Measurements from ENCODE around the gene CRTC1. TPM values are rescaled to one million over a fixed set of nuclear protein-coding genes. Genes with fewer than 3 reads are reported as not detected.

CRTC1 gene
- total RNA-seq, 2 experiments from 2014 or later = 10.2 to 10.3 TPM

GRCh38 chr19:18745931-18746330 lies 62.5 kb downstream of the CRTC1 start:
- no peak overlapping the region for H3K4me3 Mint-ChIP-seq
- ChIA-PET POLR2A (interaction anchor here (0.6 kb wide), 1 partner anchor 9 kb away, joined by 4 read pairs; no protein-coding TSS in a partner anchor), CTCF (no interaction called here)
- no peaks in the 10 kb centered on the region for H3K36me3 Mint-ChIP-seq (ENCODE audit: low read depth)
- no peaks in the 10 kb centered on the region for H3K4me1 Mint-ChIP-seq
- no peaks in the 10 kb centered on the region for H3K9me3 Mint-ChIP-seq
- no peak overlapping the region for H3K27ac Mint-ChIP-seq
- no peak for DNase-seq
- no peaks in the 10 kb centered on the region for H3K27me3 Mint-ChIP-seq

DNA sequence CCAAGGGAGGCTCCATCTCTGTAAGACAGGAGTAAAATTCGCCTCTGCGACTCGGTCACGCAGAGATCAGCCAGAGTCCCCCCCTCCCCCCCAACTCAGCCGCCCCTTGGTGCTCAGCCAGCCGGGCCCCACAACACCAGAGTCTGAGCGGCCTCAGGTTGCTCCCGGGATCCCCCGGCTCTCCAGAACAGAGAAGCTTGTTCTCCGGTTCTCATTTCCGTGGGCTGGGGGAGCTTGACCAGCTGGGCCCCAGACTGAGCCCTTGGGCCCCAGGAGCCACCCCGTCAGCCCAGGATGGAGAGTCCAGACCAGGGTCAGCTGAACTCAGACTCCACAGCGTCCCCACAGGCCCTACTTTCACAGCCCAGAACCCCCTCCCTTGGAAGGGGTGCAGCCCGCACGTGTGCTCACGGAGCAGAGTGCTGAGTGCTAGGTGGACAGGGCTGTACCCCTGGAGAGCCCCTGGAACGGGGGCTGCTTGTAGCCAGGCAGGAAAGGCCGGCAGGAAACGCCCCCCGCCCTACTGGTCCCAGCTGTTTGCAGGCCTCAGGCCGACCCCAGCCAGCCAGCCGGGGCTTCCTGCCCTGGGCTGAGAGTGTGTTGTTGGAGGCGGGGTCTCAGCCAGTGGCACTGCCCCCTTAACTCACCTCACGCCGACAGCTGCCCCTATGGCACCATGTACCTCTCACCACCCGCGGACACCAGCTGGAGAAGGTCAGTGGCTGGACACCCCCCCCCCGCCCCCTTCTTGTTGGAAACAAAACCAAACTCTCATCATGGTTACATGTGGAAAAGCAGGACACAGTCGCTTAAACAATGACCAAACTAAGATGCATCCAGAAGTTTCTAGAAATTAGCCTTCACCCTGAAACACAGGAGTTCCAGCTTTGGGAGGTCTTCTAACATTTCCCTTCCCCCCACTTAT lies 63.2 kb downstream of the CRTC1 start:
- Mint-ChIP-seq H3K36me3 (ENCODE audit: low read depth) (no peaks in the 10 kb centered on the region), H3K9me3 (no peaks in the 10 kb centered on the region), H3K4me1 (no peaks in the 10 kb centered on the region), H3K4me3 (no peak overlapping the region), H3K27me3 (no peaks in the 10 kb centered on the region), H3K27ac (no peak overlapping the region)
- ChIA-PET POLR2A (no interaction called here), CTCF (interaction anchor here (0.5 kb wide), 1 partner anchor 360 kb away, joined by 3 read pairs; no protein-coding TSS in a partner anchor)
- no peak for DNase-seq

DNA sequence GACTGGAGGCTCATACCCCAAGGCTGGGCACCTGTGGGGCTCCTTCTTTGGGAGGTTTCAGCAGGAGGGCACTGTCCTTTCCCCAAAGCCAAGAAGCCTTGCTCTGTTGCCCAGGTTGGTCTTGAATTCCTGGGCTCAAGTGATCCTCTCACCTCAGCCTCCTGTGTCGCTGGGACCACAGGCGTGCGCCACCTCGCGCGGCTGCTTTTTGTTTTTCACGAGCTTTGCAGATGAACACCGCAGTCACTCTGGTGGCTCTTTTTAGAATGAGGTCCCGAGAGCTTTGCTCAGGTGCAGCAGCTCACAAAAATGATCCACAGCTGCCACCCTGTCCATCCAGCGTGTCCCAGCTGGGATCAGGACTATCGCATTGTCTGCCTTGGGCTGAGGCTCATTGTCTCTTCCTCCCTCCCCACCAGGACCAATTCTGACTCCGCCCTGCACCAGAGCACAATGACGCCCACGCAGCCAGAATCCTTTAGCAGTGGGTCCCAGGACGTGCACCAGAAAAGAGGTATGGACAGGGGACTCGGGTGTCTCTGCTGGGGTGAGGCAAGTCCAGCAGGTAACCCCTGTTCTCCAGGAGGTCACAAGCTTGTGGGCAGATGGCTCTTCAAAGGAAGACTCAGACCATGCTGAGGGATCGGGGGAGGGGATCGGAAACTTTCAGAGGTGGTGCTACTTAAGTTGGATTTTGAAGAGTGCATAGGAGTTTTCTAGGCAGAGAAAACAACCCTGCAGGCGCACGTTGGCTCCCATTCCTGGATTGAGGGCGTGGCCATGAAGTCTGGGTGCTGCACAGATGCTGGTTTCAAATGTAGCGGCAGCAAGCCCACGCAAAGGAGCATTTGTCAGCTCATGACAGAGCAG lies 66.1 kb downstream of the CRTC1 start:
- Mint-ChIP-seq H3K27me3 (no peaks in the 10 kb centered on the region), H3K4me1 (no peaks in the 10 kb centered on the region), H3K36me3 (ENCODE audit: low read depth) (peaks cover 2% of the 10 kb centered on the region), H3K4me3 (no peak overlapping the region), H3K9me3 (no peaks in the 10 kb centered on the region), H3K27ac (no peak overlapping the region)
- ChIA-PET CTCF (interaction anchor here (0.7 to 0.8 kb wide), 2 partner anchors 119 to 481 kb away, joined by 3 read pairs; no protein-coding TSS in a partner anchor), POLR2A (no interaction called here)
- no peak for DNase-seq

- no peak overlapping the region for H3K4me3 Mint-ChIP-seq
- no peak for DNase-seq
- ChIA-PET POLR2A (no interaction called here), CTCF (interaction anchor here (0.6 kb wide), 1 partner anchor 186 kb away, joined by 6 read pairs; no protein-coding TSS in a partner anchor)
- no peaks in the 10 kb centered on the region for H3K4me1 Mint-ChIP-seq
- peaks cover 2% of the 10 kb centered on the region for H3K36me3 Mint-ChIP-seq (ENCODE audit: low read depth)
- no peaks in the 10 kb centered on the region for H3K9me3 Mint-ChIP-seq
- H3K27me3 Mint-ChIP-seq = no peaks in the 10 kb centered on the region
- H3K27ac Mint-ChIP-seq = no peak overlapping the region
These were observed 67.0 kb downstream of the CRTC1 start for GRCh38 chr19:18750295-18750970.

DNA sequence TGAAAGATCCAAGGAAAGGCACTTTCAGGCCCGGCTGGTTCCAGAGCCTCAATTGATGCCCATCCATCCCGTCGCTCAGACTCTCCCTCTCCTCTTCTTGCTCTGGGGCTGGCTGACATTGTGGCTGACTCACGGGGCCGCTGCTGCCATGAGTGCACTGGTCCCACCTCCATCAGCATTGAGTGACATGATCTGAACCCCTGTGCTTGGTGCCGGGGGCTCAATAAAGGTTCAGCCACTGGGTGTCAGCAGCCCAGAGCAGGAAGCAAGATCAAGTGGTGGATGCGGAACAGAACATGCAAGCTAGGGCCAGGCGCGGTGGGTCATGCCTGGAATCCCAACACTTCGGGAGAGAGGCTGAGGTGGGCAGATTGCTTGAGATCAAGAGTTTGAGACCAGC lies 68.1 kb downstream of the CRTC1 start:
- no peaks in the 10 kb centered on the region for H3K9me3 Mint-ChIP-seq
- DNase-seq = no peak

DNA sequence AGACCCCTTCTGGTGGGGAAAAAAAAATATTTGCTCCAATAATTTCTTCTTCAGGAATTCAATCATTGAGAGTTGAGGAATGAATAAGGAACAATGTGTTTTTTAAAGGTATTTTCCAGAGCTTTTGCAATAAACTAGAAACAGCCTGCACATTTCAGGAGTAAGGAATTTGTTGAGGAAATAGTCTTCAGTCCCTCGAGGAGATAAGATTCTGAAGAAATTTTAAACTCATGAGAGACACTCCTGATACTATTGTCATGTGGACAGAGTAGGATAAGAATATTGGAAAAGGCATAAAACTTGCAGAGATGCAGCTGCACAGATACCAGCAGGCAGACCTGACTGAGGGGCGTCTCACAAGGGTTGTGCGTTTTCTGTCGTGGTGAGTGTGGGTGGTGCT lies 71.0 kb downstream of the CRTC1 start:
- Mint-ChIP-seq H3K27me3 (no peaks in the 10 kb centered on the region), H3K4me1 (no peaks in the 10 kb centered on the region), H3K4me3 (no peak overlapping the region), H3K9me3 (no peaks in the 10 kb centered on the region), H3K27ac (no peak overlapping the region), H3K36me3 (ENCODE audit: low read depth) (peaks cover 2% of the 10 kb centered on the region)
- DNase-seq = no peak
- CTCF ChIA-PET = interaction anchor here (0.7 kb wide), 1 partner anchor 10 kb away, joined by 3 read pairs; no protein-coding TSS in a partner anchor
- POLR2A ChIA-PET = interaction anchor here (0.6 kb wide), 1 partner anchor 9 kb away, joined by 4 read pairs; no protein-coding TSS in a partner anchor

More for the DNA sequence above, 68.1 kb downstream of the CRTC1 start:
- Mint-ChIP-seq H3K4me1 (no peaks in the 10 kb centered on the region), H3K27ac (no peak overlapping the region), H3K27me3 (no peaks in the 10 kb centered on the region), H3K36me3 (ENCODE audit: low read depth) (peaks cover 2% of the 10 kb centered on the region), H3K4me3 (no peak overlapping the region)
- POLR2A ChIA-PET = no interaction called here
- CTCF ChIA-PET = no interaction called here

DNA sequence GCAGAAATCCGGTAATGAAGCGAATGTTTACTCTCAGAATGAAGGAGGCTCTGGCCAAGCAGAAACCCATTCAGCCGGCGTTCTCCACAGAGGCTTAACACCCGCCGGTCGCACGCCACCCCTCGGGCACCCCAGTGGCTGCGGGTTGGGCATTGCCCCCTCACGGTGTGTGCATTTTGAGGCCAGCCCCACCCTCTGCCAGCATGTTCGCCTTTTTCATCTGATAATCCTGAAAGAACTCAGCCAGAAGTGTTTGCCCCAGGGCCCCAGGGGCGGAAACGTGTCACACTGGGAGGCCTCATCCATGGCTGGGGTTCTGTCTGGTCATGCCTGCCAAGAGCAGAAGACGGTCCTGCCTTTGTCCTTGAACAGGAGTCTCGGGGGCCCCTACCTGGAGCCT lies 73.4 kb downstream of the CRTC1 start:
- H3K9me3 Mint-ChIP-seq = no peaks in the 10 kb centered on the region
- no peak for DNase-seq
- ChIA-PET CTCF (no interaction called here), POLR2A (no interaction called here)
- H3K27me3 Mint-ChIP-seq = no peaks in the 10 kb centered on the region
- no peaks in the 10 kb centered on the region for H3K4me1 Mint-ChIP-seq
- no peak overlapping the region for H3K27ac Mint-ChIP-seq
- H3K4me3 Mint-ChIP-seq = no peak overlapping the region
- H3K36me3 Mint-ChIP-seq (ENCODE audit: low read depth) = peaks cover 2% of the 10 kb centered on the region

DNA sequence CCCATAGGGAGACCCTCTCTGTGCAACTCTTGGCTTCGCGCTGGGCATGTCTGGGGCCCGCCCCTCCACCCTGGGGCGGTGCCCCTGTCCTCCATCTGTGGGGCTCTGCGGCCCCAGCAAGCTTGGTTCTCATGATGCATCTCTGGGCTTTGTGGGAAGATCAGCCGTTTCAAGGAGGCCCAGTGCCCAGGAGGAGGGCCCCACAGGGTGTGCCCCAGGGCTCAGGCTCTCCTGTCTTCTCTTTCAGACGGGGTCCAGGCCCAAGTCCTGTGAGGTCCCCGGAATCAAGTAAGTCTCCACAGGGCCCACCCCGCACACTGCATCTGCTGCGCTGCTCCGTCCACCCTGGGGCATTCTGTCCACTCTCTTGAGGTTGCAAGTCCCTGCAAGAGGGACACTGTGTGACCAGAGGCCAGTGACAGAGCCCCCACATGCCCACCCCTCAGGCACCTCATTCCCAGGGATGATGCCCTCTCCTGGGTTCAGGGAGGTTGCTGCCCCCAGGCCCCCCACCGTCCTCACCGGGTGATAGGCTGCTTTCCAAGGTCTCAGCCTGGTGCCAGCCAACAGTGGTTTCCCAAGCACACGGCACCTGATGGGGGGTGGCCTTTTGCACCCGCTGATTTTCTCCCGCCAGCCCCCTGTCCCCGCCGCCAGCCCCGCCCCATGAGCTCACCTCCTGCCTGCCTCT lies 76.0 kb downstream of the CRTC1 start:
- H3K9me3 Mint-ChIP-seq = no peaks in the 10 kb centered on the region
- no peaks in the 10 kb centered on the region for H3K36me3 Mint-ChIP-seq (ENCODE audit: low read depth)
- no peak overlapping the region for H3K4me3 Mint-ChIP-seq
- no peak for DNase-seq
- no peaks in the 10 kb centered on the region for H3K4me1 Mint-ChIP-seq
- ChIA-PET POLR2A (no interaction called here), CTCF (no interaction called here)
- H3K27me3 Mint-ChIP-seq = no peaks in the 10 kb centered on the region
- no peak overlapping the region for H3K27ac Mint-ChIP-seq

- ChIA-PET CTCF (no interaction called here), POLR2A (no interaction called here)
- Mint-ChIP-seq H3K9me3 (no peaks in the 10 kb centered on the region), H3K4me1 (no peaks in the 10 kb centered on the region), H3K27me3 (no peaks in the 10 kb centered on the region), H3K27ac (no peak overlapping the region), H3K4me3 (no peak overlapping the region), H3K36me3 (ENCODE audit: low read depth) (no peaks in the 10 kb centered on the region)
- no peak for DNase-seq
These were observed 76.5 kb downstream of the CRTC1 start for GRCh38 chr19:18759995-18760426.

DNA sequence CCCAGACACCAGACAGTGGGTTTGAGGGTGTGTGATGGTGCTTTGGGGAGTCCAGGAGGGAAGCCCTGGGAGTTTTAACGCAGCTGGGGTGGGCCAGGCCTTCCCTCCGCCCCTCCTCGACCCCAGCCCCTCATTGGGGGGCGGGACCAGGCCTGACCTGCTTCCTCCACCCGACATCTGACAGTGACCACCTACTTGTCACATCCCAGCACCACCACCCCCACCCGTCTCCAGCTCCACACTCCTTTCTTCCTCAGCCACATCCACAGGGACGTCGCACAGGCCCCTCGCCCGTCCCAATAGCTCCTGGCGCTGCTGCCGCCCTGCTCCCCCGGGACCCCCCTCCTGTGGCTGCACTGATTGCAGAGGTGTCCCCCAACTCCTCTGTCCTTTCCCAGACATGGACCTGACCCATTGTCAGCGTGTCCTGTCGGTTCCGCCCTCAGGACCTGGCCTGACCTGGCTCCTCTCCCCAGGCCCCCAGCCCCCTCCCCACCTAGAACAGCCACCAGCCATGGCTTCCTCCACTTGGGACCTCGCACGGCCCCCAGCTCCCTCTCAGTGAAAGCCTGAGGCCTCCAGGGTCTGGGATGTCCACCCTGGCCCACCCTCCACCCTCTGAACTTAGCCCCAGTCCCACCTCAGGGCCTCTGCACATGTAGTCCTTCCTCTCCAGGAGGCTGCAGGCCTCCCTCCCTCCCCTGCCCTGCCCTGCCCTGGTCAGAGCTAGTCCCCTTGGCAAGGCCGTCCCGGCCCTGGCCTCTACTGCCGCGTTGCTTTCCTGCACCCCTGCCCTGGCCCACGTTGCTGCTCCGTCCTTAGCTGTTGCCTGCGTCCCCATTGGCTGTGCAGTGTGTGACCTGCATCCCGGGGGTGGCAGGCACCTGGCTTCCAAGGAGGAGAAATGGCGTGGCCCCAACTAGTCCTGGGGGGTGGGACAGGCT lies 77.2 kb downstream of the CRTC1 start:
- CTCF ChIA-PET = no interaction called here
- Mint-ChIP-seq H3K4me1 (no peaks in the 10 kb centered on the region), H3K27me3 (no peaks in the 10 kb centered on the region), H3K36me3 (ENCODE audit: low read depth) (no peaks in the 10 kb centered on the region), H3K4me3 (no peak overlapping the region), H3K9me3 (no peaks in the 10 kb centered on the region), H3K27ac (no peak overlapping the region)
- no peak for DNase-seq
- POLR2A ChIA-PET = no interaction called here

DNA sequence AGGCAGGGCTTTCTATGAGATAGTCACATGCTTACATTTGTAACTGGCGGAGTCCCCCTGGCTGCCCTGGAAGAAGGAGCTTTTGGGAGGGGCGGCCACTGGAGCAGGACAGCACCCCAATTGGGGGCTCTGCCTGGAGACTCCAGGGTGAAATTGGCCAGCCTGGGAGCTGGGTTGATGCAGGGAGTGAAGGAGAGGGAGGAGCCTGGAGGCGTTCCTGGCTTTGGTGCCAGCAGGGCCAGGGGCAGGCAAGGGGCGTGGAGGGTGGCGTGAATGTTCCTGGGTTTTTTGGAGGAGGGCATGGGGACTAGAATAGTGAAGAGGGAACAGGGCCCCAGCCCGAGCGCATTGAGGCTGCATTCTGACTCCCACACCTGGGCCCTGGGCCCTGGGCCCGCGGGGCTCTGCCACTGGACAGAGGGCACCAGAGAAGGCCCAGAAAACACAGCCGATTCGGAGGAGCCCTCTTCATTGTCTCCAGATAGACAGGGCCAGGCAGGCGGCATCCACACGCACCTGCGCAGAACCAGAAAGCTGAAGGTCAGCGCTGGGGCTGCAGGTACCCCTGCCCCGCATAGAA lies 78.1 kb downstream of the CRTC1 start:
- Mint-ChIP-seq H3K27me3 (no peaks in the 10 kb centered on the region), H3K9me3 (no peaks in the 10 kb centered on the region), H3K4me3 (no peak overlapping the region), H3K27ac (no peak overlapping the region), H3K36me3 (ENCODE audit: low read depth) (no peaks in the 10 kb centered on the region), H3K4me1 (no peaks in the 10 kb centered on the region)
- DNase-seq = no peak
- ChIA-PET CTCF (no interaction called here), POLR2A (no interaction called here)

Data from activated CD4-positive, alpha-beta T cell treated with anti-CD3 and anti-CD28 coated beads, Interleukin-2, amount 10 ng/mL, durations not matched to agents 7 days and 5 days (primary cell).